ENCODE results near the gene KDM3B. TPM values are rescaled to one million over a fixed set of nuclear protein-coding genes. Genes with fewer than 3 reads are reported as not detected.
A peak's percentile ranks its signal among the peaks of the same experiment; 100 is the strongest.

The KDM3B gene
- total and polyA plus RNA-seq, 12 donors, result 11.9 to 57.3 (median 46.7) TPM

GRCh38 chr5:138466900-138467710, 114.6 kb downstream of the KDM3B start:
- Histone ChIP-seq H3K36me3 (peaks cover 0 to 27% (median 19%) of the 10 kb centered on the region in 9 donors), H3K9me3 (no peaks in the 10 kb centered on the region), H3K4me1 (peaks cover 2 to 40% (median 36%) of the 10 kb centered on the region in 9 donors), H3K27me3 (no peaks in the 10 kb centered on the region), H3K4me3 (peak overlapping the region in 9 of 10 donors; percentile 57 to 98 (median 76)), H3K27ac (peak overlapping the region in 3 of 10 donors; percentile 21 to 99 (median 99))
- ATAC-seq, result no peak
- WGBS, 2 donors, result 85 to 89% methylated on average over 45 of the region's 45 CpGs
- intact Hi-C loops (cut with DNase I), result loop anchor here in 2 of 10 donors (5.0 to 10.0 kb wide), 2 partner anchors 35 to 78 kb away; partner anchors contain the start of gene ETF1 (in 1 of the 2)
- DNase-seq, result no peak
- TF ChIP-seq CTCF (IDR thresholded peaks at IDR 0.05), result no peak

- DNase-seq (no peak), ATAC-seq (no peak)
- no peaks in the 10 kb centered on the region for H3K27me3 ChIP-seq
- H3K27ac ChIP-seq, result peak overlapping the region in 3 of 10 donors; percentile 21 to 99 (median 99)
- intact Hi-C loops (cut with DNase I), result loop anchor here in 2 of 10 donors (5.0 to 10.0 kb wide), 2 partner anchors 35 to 77 kb away; partner anchors contain the start of gene ETF1 (in 1 of the 2)
- H3K36me3 ChIP-seq, result peaks cover 0 to 27% (median 19%) of the 10 kb centered on the region in 9 donors
- H3K9me3 ChIP-seq, result no peaks in the 10 kb centered on the region
- WGBS, 2 donors, result 78 to 84% methylated on average over 14 of the region's 14 CpGs
- H3K4me3 ChIP-seq, result peak overlapping the region in 9 of 10 donors; percentile 57 to 98 (median 76)
- H3K4me1 ChIP-seq, result peaks cover 2 to 40% (median 33%) of the 10 kb centered on the region in 9 donors
- no peak for TF ChIP-seq CTCF (IDR thresholded peaks at IDR 0.05)
These were observed 115.2 kb downstream of the KDM3B start for GRCh38 chr5:138467711-138468132.

GRCh38 chr5:138468133-138468965, 115.9 kb downstream of the KDM3B start:
- intact Hi-C loops (cut with DNase I), result loop anchor here in 2 of 10 donors (5.0 to 10.0 kb wide), 2 partner anchors 34 to 76 kb away; partner anchors contain the start of gene ETF1 (in 1 of the 2)
- ATAC-seq, result no peak
- no peak for TF ChIP-seq CTCF (IDR thresholded peaks at IDR 0.05)
- WGBS, 2 donors, result 87 to 89% methylated on average over 7 of the region's 7 CpGs
- peaks cover 0 to 27% (median 19%) of the 10 kb centered on the region in 9 donors for H3K36me3 ChIP-seq
- H3K4me3 ChIP-seq, result peak overlapping the region in 8 of 10 donors; percentile 57 to 98 (median 82)
- H3K27me3 ChIP-seq, result no peaks in the 10 kb centered on the region
- H3K4me1 ChIP-seq, result peaks cover 2 to 36% (median 28%) of the 10 kb centered on the region in 9 donors
- H3K27ac ChIP-seq, result peak overlapping the region in 2 of 10 donors; percentile 21 to 99
- no peaks in the 10 kb centered on the region for H3K9me3 ChIP-seq
- no peak for DNase-seq

Measured in heart right ventricle (tissue), 16 donors.